HepG2 (cell line): ENCODE measurements around the gene CNNM2. TPM values are rescaled to one million over a fixed set of nuclear protein-coding genes. Genes with fewer than 3 reads are reported as not detected.

Source experiments
- ATAC-seq: fragments of 200-7000 bp; cut with Tn5 transposase; 3 replicates; pipeline ENCODE4 v1.9.1; 2020; ENCODE audit warnings: mild to moderate bottlenecking, moderate library complexity
- BruUV-seq: library from RNA; stranded (reverse); fragments of 400-500 nt; replicated peaks from 2 replicates; lab custom pipeline; 2021; lab: Mats Ljungman, UMichigan
- CTCF ChIA-PET: fragments of 300-600 bp; formaldehyde crosslinking; extraction: SDS; loops from one replicate; lab custom pipeline; 2021; ENCODE audit warnings: low total read pairs, inconsistent platforms, low intra/inter-chr PET ratio; lab: Yijun Ruan, JAX
- POLR2A ChIA-PET: fragments of 350-600 bp; sonication (Branson Sonifier 250); formaldehyde crosslinking; loops from one replicate; lab custom pipeline; 2020; ENCODE audit warnings: antibody characterized with exemption, inconsistent platforms; lab: Yijun Ruan, JAX
- DNase-seq: peaks from one replicate; pipeline ENCODE4 v3.0.0-alpha.2; 2015; ENCODE audit warnings: low spot score
- FAIRE-seq: peaks from 3 replicates; lab custom pipeline; 2011; peaks lifted over from hg19 to GRCh38; lab: Jason Lieb, UNC
- H2AFZ ChIP-seq: one replicate; pipeline ENCODE4 v1.6.1; 2011; ENCODE audit warnings: low read length, inconsistent platforms
- H3K27ac ChIP-seq: fragments of 300-600 bp; 3 replicates; pipeline ENCODE4 v1.8.0; 2011; ENCODE audit warnings: mixed run types, mild to moderate bottlenecking, mixed read lengths, low read length, inconsistent platforms; ENCODE audit not compliant: insufficient read depth; ENCODE audit errors: extremely low read length
- H3K27me3 ChIP-seq, 2 experiments: fragments of 200-600 bp in 1 of 2; 2 replicates in 1 of 2; 3 replicates in 1 of 2; pipeline versions ENCODE4 v1.6.0 to v1.8.0; 2011; ENCODE audit warnings: low read length in 2 of 2, mild to moderate bottlenecking in 2 of 2, moderate library complexity in 2 of 2, inconsistent platforms in 1 of 2; ENCODE audit not compliant: insufficient read depth in 2 of 2, control insufficient read depth in 1 of 2
- H3K36me3 ChIP-seq, 2 experiments: fragments of 200-600 bp in 1 of 2; replicated peaks in 1 of 2; 2 replicates in 1 of 2; 3 replicates in 1 of 2; pipeline versions ENCODE4 v1.5.1 to v1.8.0; 2011; ENCODE audit warnings: low read length in 2 of 2, inconsistent platforms in 1 of 2; ENCODE audit not compliant: insufficient read depth in 2 of 2, control insufficient read depth in 1 of 2
- H3K4me1 ChIP-seq: 2 replicates; pipeline ENCODE4 v1.5.1; 2012; ENCODE audit warnings: low read length, inconsistent platforms; ENCODE audit not compliant: insufficient read depth
- H3K4me2 ChIP-seq: 2 replicates; pipeline ENCODE4 v1.6.0; 2011; ENCODE audit warnings: low read depth, low read length, inconsistent platforms
- H3K4me3 ChIP-seq, 3 experiments: fragments of 200-600 bp in 1 of 3; sonication (generic), shearing (Covaris generic) in 1 of 3; replicated peaks in 1 of 3; 2 replicates each; pipeline ENCODE4 v1.5.1; 2011 to 2016; ENCODE audit warnings: low read length in 3 of 3, inconsistent platforms in 2 of 3, low read depth in 2 of 3, mild to moderate bottlenecking in 2 of 3, control low read depth in 1 of 3, mixed read lengths in 1 of 3; ENCODE audit not compliant: insufficient read depth in 1 of 3
- H3K79me2 ChIP-seq: one replicate; pipeline ENCODE4 v1.6.1; 2011; ENCODE audit warnings: low read length, inconsistent platforms; ENCODE audit not compliant: insufficient read depth
- H3K9ac ChIP-seq: 2 replicates; pipeline ENCODE4 v1.6.0; 2011; ENCODE audit warnings: mild to moderate bottlenecking, low read depth, low read length, inconsistent platforms; ENCODE audit not compliant: insufficient read depth
- H3K9me3 ChIP-seq: 2 replicates; pipeline ENCODE4 v1.5.1; 2012; ENCODE audit warnings: mild to moderate bottlenecking, low read length
- H4K20me1 ChIP-seq: 2 replicates; pipeline ENCODE4 v1.6.0; 2011; ENCODE audit warnings: inconsistent platforms, mild to moderate bottlenecking, low read length, moderate library complexity; ENCODE audit not compliant: insufficient read depth
- DNMT3B ChIP-seq: conservative IDR thresholded peaks from 2 replicates; pipeline ENCODE4 v1.6.1; 2016; ENCODE audit warnings: missing biosample characterization, control low read depth
- ERF ChIP-seq: IDR thresholded peaks from 2 replicates; pipeline ENCODE4 v1.6.1; 2018; ENCODE audit warnings: missing biosample characterization, missing genetic modification reagents
- FOXA1 ChIP-seq, 2 experiments: fragments of 450-650 bp in 1 of 2; sonication (generic) in 1 of 2; formaldehyde crosslinking in 1 of 2; IDR thresholded peaks; 2 replicates each; pipeline versions ENCODE4 v1.4.0 to v1.6.1; 2016 to 2020; ENCODE audit warnings: missing genetic modification reagents in 1 of 2
- PHF8 ChIP-seq: sonication (generic); formaldehyde crosslinking; IDR thresholded peaks from 2 replicates; pipeline ENCODE4 v1.5.0; 2020; ENCODE audit warnings: missing genetic modification reagents
- ZNF501 ChIP-seq: sonication (generic); formaldehyde crosslinking; IDR thresholded peaks from 2 replicates; pipeline ENCODE4 v1.5.1; 2020; ENCODE audit warnings: mild to moderate bottlenecking, moderate library complexity, missing genetic modification reagents
- WGBS: methylation state at CpG from one replicate; pipeline ENCODE4 v1.1.6; 2017; ENCODE audit warnings: low lambda C conversion rate; 5-methylcytosine and 5-hydroxymethylcytosine counted together
- in situ Hi-C: cut with HindIII; loops from 2 replicates; pipeline ENCODE4 v1.10.0; 2017; ENCODE audit warnings: low pct_unique_long_range_greater_than_20kb; ENCODE audit not compliant: extremely low pct_ligation_motif_present
- intact Hi-C: fragments of 100-400 bp; cut with micrococcal nuclease; formaldehyde crosslinking; loops from one replicate; pipeline ENCODE4 v1.10.0; 2022; ENCODE audit not compliant: unreplicated experiment
- polyA plus RNA-seq, 8 experiments: library from polyadenylated mRNA; depleted of rRNA in 3 of 8; stranded (reverse) in 7 of 8; unstranded in 1 of 8; fragments of >200 nt; fragmentation: Illumina TruSeq in 4 of 8; extraction: Trizol in 4 of 8; gene quantifications; 2 replicates each; pipeline versions ENCODE4 v1.2.1 to v1.2.3, GENCODE V29; 2011 to 2016; ENCODE audit warnings: low read depth in 4 of 8, missing spikeins in 1 of 8, mixed read lengths in 1 of 8; ENCODE audit not compliant: insufficient read depth in 1 of 8
- total RNA-seq, 5 experiments: library from RNA; depleted of rRNA; stranded (reverse); fragments of >200 nt; fragmentation: Illumina TruSeq; extraction: Trizol; gene quantifications; 2 replicates each; pipeline ENCODE4 v1.2.3, GENCODE V29; 2016; ENCODE audit warnings: low read depth in 1 of 5
- TF ChIP-seq, protein P1 (sequence below): IDR thresholded peaks from 2 replicates; pipeline ENCODE4 v1.6.1; 2016; ENCODE audit warnings: low read depth, borderline replicate concordance
- TF ChIP-seq, protein P2 (sequence below): sonication (generic); formaldehyde crosslinking; IDR thresholded peaks from 2 replicates; pipeline ENCODE4 v1.4.0; 2020; ENCODE audit warnings: missing genetic modification reagents, borderline replicate concordance
- TF ChIP-seq, protein P3 (sequence below): sonication (generic); formaldehyde crosslinking; IDR thresholded peaks from 2 replicates; pipeline ENCODE4 v1.4.0; 2020; ENCODE audit warnings: mild to moderate bottlenecking, missing genetic modification reagents

Gene CNNM2
- total and polyA plus RNA-seq, 2 of the 13 experiments (the other 11 are each of a cell fraction or from before 2014, with no cell fraction given) = 7.1 to 9.0 TPM

GRCh38 chr10:103054621-103055020 is 136.5 kb downstream of the CNNM2 start:
- no peak overlapping the region for H3K9ac ChIP-seq
- intact Hi-C loops (loop anchor here (1.0 to 10.0 kb wide), 3 partner anchors 67 to 340 kb away; partner anchors contain the start of genes ARL3 and SFXN2), in situ Hi-C loops (loop anchor here (25.0 kb wide), 1 partner anchor 317 kb away; the partner anchor contains the start of gene WBP1L)
- H3K4me1 ChIP-seq = peaks cover 21% of the 10 kb centered on the region
- ChIA-PET CTCF (interaction anchor here (3.1 kb wide), 1 partner anchor 138 kb away, joined by 18 read pairs; the partner anchor contains the start of gene CNNM2), POLR2A (interaction anchor here (1.1 to 1.9 kb wide), 2 partner anchors 137 to 138 kb away, joined by 3 to 7 read pairs; partner anchors contain the start of gene CNNM2)
- BruUV-seq = no TSS peak
- H2AFZ ChIP-seq = no peak overlapping the region
- H4K20me1 ChIP-seq = no peaks in the 10 kb centered on the region
- H3K9me3 ChIP-seq = no peaks in the 10 kb centered on the region
- WGBS = 90% methylated on average over 3 of the region's 3 CpGs
- no peak for DNase-seq
- peaks cover 1 to 17% of the 10 kb centered on the region in 2 experiments; a peak in 2 of 5 replicates for H3K36me3 ChIP-seq
- H3K79me2 ChIP-seq = no peaks in the 10 kb centered on the region
- peak overlapping the region; percentile 70; the same call in 1 of the 2 replicates for H3K4me2 ChIP-seq
- no peak overlapping the region for H3K4me3 ChIP-seq
- no peak overlapping the region for H3K27ac ChIP-seq
- no peak for ATAC-seq
- H3K27me3 ChIP-seq = no peaks in the 10 kb centered on the region
- FAIRE-seq = no peak
- TF ChIP-seq ERF (CRISPR knock-in tag) = no peak
- TF ChIP-seq, protein P1, sequence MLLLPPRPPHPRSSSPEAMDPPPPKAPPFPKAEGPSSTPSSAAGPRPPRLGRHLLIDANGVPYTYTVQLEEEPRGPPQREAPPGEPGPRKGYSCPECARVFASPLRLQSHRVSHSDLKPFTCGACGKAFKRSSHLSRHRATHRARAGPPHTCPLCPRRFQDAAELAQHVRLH (CRISPR knock-in tag) = no peak
- no peak for TF ChIP-seq ZNF501 (CRISPR knock-in tag)
- TF ChIP-seq, protein P2, sequence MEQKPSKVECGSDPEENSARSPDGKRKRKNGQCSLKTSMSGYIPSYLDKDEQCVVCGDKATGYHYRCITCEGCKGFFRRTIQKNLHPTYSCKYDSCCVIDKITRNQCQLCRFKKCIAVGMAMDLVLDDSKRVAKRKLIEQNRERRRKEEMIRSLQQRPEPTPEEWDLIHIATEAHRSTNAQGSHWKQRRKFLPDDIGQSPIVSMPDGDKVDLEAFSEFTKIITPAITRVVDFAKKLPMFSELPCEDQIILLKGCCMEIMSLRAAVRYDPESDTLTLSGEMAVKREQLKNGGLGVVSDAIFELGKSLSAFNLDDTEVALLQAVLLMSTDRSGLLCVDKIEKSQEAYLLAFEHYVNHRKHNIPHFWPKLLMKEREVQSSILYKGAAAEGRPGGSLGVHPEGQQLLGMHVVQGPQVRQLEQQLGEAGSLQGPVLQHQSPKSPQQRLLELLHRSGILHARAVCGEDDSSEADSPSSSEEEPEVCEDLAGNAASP (CRISPR knock-in tag) = no peak
- TF ChIP-seq, protein P3, sequence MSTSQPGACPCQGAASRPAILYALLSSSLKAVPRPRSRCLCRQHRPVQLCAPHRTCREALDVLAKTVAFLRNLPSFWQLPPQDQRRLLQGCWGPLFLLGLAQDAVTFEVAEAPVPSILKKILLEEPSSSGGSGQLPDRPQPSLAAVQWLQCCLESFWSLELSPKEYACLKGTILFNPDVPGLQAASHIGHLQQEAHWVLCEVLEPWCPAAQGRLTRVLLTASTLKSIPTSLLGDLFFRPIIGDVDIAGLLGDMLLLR (CRISPR knock-in tag) = no peak
- no peak for TF ChIP-seq FOXA1 (IDR thresholded peaks at IDR 0.05)
- TF ChIP-seq FOXA1 (CRISPR knock-in tag; IDR thresholded peaks at IDR 0.05) = no peak
- no peak for TF ChIP-seq DNMT3B (CRISPR knock-in tag)
- TF ChIP-seq PHF8 (CRISPR knock-in tag) = no peak
